DMS 273 treated with DMSO at 0.1 percent for 48 hours (cell line): ENCODE data around the gene TNC.

Source experiments
- DNase-seq: peaks from one replicate; lab custom pipeline; 2025; lab: John Stamatoyannopoulos, UW

The TNC gene

GRCh38 chr9:115046824-115047223 lies 71.1 kb downstream of the TNC start:
- no peak for DNase-seq

GRCh38 chr9:115046199-115046598 lies 71.8 kb downstream of the TNC start:
- no peak for DNase-seq

GRCh38 chr9:115043632-115044031 lies 74.3 kb downstream of the TNC start:
- DNase-seq = no peak

GRCh38 chr9:115042781-115043509 lies 75.0 kb downstream of the TNC start:
- no peak for DNase-seq

- no peak for DNase-seq
These were observed 78.3 kb downstream of the TNC start for GRCh38 chr9:115039516-115040120.

GRCh38 chr9:115038178-115038577 lies 79.8 kb downstream of the TNC start:
- DNase-seq = no peak

- no peak for DNase-seq
These were observed 81.3 kb downstream of the TNC start for GRCh38 chr9:115036691-115037090.

GRCh38 chr9:115035841-115036612 lies 81.9 kb downstream of the TNC start:
- no peak for DNase-seq

- no peak for DNase-seq
These were observed 83.2 kb downstream of the TNC start for GRCh38 chr9:115034801-115035200.

- no peak for DNase-seq
These were observed 84.2 kb downstream of the TNC start for GRCh38 chr9:115033800-115034199.

GRCh38 chr9:115032296-115032695 lies 85.7 kb downstream of the TNC start:
- no peak for DNase-seq

- no peak for DNase-seq
These were observed 88.0 kb downstream of the TNC start for GRCh38 chr9:115030006-115030405.

- no peak for DNase-seq
These were observed 92.2 kb downstream of the TNC start for GRCh38 chr9:115025721-115026120.

GRCh38 chr9:115024925-115025535 lies 92.9 kb downstream of the TNC start:
- DNase-seq = no peak

GRCh38 chr9:115022760-115023434 lies 95.1 kb downstream of the TNC start:
- no peak for DNase-seq

GRCh38 chr9:115018547-115019435 lies 99.2 kb downstream of the TNC start:
- no peak for DNase-seq

- DNase-seq = no peak
These were observed 101.6 kb downstream of the TNC start for GRCh38 chr9:115016344-115016743.

- no peak for DNase-seq
These were observed 102.8 kb downstream of the TNC start for GRCh38 chr9:115015018-115015635.

GRCh38 chr9:115014438-115014837 lies 103.5 kb downstream of the TNC start:
- no peak for DNase-seq

- DNase-seq = peak; percentile 29
These were observed 104.0 kb downstream of the TNC start for GRCh38 chr9:115013998-115014397.

GRCh38 chr9:115012486-115012885 lies 105.5 kb downstream of the TNC start:
- DNase-seq = no peak
